Fibroblast of the aortic adventitia (primary cell): ENCODE measurements around the gene LYZL6. TPM values are rescaled to one million over a fixed set of nuclear protein-coding genes. Genes with fewer than 3 reads are reported as not detected.
A peak's percentile ranks its signal among the peaks of the same experiment; 100 is the strongest.

ENCODE experiments used
- DNase-seq: peaks from one replicate; pipeline ENCODE4 v3.0.0-alpha.2; 2010; ENCODE audit warnings: low read depth
- H3K4me3 ChIP-seq: 2 replicates; pipeline ENCODE4 v1.5.1; 2011; ENCODE audit warnings: low read depth, mild to moderate bottlenecking, control low read depth, low read length, moderate library complexity
- total RNA-seq: library from RNA; depleted of rRNA; stranded (reverse); fragments of >200 nt; gene quantifications from 2 replicates; pipeline ENCODE4 v1.2.3, GENCODE V29; 2012; ENCODE audit warnings: low replicate concordance
- TF ChIP-seq, protein P1 (sequence below): IDR thresholded peaks from 2 replicates; pipeline ENCODE4 v1.5.1; 2011; ENCODE audit warnings: mild to moderate bottlenecking, low read length, control low read depth, inconsistent platforms; ENCODE audit not compliant: insufficient read depth

Gene LYZL6
- total RNA-seq, 1 donor, result not detected

- TF ChIP-seq, protein P1, sequence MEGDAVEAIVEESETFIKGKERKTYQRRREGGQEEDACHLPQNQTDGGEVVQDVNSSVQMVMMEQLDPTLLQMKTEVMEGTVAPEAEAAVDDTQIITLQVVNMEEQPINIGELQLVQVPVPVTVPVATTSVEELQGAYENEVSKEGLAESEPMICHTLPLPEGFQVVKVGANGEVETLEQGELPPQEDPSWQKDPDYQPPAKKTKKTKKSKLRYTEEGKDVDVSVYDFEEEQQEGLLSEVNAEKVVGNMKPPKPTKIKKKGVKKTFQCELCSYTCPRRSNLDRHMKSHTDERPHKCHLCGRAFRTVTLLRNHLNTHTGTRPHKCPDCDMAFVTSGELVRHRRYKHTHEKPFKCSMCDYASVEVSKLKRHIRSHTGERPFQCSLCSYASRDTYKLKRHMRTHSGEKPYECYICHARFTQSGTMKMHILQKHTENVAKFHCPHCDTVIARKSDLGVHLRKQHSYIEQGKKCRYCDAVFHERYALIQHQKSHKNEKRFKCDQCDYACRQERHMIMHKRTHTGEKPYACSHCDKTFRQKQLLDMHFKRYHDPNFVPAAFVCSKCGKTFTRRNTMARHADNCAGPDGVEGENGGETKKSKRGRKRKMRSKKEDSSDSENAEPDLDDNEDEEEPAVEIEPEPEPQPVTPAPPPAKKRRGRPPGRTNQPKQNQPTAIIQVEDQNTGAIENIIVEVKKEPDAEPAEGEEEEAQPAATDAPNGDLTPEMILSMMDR, result no peak
- H3K4me3 ChIP-seq, result no peak overlapping the region
- DNase-seq, result no peak
Measured at GRCh38 chr17:35936063-35936462, 7.5 kb downstream of the LYZL6 start.

GRCh38 chr17:35934760-35935159 lies 8.8 kb downstream of the LYZL6 start:
- peak; percentile 5 for DNase-seq
- TF ChIP-seq, protein P1, result no peak
- H3K4me3 ChIP-seq, result no peak overlapping the region

- TF ChIP-seq, protein P1, result no peak
- peak; percentile 57 for DNase-seq
Measured at GRCh38 chr17:35932586-35932985, 10.9 kb downstream of the LYZL6 start.

GRCh38 chr17:35931794-35932425 lies 11.6 kb downstream of the LYZL6 start:
- TF ChIP-seq, protein P1, result no peak
- no peak overlapping the region for H3K4me3 ChIP-seq
- DNase-seq, result peak; percentile 70

More at GRCh38 chr17:35932586-35932985, 10.9 kb downstream of the LYZL6 start:
- no peak overlapping the region for H3K4me3 ChIP-seq

DNA sequence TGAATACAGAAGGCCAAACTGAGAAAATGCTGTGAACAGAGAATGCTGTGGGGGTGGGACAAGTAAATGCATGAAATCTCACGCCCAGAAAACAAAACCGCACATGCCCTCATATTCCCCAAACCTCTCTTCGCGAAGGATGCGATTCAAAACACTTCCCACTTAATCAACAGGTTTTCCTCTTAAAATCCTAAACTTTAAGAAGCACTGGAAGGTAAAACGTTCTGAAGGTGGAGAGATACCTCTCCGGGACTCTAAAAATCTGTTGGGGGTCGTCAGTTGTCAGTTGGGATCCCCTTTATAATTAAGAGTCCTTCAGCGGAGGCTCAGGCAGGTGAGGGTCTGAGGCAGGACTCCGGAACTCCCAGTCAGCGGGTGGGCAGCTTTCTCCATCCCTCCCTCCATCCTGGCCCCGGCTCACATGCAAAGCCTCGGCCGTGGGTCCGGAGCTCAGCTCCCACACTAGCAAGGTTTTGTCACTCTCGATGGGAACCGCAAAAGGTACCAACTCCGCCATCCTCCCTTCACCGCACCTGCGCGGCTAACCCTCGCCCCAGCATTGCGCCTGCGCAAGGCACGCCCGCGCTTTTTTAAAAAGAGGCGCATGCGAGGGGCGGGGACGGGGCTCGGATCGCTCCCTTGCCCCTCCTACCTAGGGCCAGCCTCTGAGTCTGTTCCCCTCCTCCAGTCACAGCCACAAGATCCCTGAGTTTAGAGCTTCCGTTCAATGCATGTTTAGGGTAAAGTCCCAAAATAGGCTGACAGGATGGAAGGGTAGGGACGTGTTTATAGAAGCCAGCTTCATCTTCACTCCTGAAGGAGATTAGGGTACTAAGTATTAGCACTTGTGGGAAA lies 13.1 kb downstream of the LYZL6 start, which contains the start of gene RDM1:
RDM1 (minus strand) TSS at position 563 of the 855 bp plus-strand sequence; CDS start at position 517, 46 bp downstream.
- H3K4me3 ChIP-seq, result peak within 1 kb of the TSS; percentile 57
- TF ChIP-seq, protein P1, result no peak
- peak; percentile 14 for DNase-seq

DNA sequence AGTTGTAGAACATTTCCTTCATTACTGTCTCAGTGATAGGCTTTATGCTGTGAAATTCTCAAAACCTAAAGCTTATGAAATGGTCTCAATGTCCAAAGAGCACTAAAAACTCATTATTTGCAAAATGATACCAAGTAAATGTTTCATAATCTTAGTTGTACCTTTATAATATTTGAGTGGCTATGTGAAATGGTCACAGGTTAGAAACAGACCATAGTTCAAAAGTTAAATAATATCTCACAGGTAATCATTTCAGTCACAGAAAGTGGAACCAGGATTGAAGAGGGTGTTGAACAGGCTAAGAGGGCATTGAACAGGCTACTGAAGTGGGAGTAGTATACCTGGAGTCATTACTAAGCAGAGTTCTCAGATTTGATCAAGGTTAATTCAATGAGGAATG lies 15.8 kb downstream of the LYZL6 start:
- no peak overlapping the region for H3K4me3 ChIP-seq
- no peak for DNase-seq
- TF ChIP-seq, protein P1, result no peak
